Mucosa of descending colon (tissue), 3 donors: Measurements from ENCODE around the gene RPP25. TPM values are rescaled to one million over a fixed set of nuclear protein-coding genes. Genes with fewer than 3 reads are reported as not detected.
A peak's percentile ranks its signal among the peaks of the same experiment; 100 is the strongest.

Experiments used
- ATAC-seq: fragments of 200-7000 bp; cut with Tn5 transposase; one replicate; pipeline ENCODE4 v1.9.1; 2020; ENCODE audit warnings: mild to moderate bottlenecking, moderate library complexity
- DNase-seq, 3 donors: peaks; one replicate each; pipeline ENCODE4 v3.0.0-alpha.2; 2020
- H3K36me3 ChIP-seq: fragments of 200-600 bp; one replicate; pipeline ENCODE4 v1.8.0; 2021; ENCODE audit warnings: low read depth, mild to moderate bottlenecking
- H3K4me1 ChIP-seq: fragments of 200-600 bp; one replicate; pipeline ENCODE4 v1.8.0; 2021; ENCODE audit warnings: low read depth, mild to moderate bottlenecking
- H3K4me3 ChIP-seq: fragments of 200-600 bp; one replicate; pipeline ENCODE4 v1.8.0; 2021; ENCODE audit warnings: mild to moderate bottlenecking
- H3K9me3 ChIP-seq: fragments of 200-600 bp; one replicate; pipeline ENCODE4 v1.8.0; 2021; ENCODE audit warnings: mild to moderate bottlenecking
- intact Hi-C, 2 donors: fragments of 100-400 bp; cut with DNase I in 1 of 2; cut with micrococcal nuclease in 1 of 2; formaldehyde crosslinking; loops; one replicate each; pipeline versions ENCODE4 v1.11.0 to v1.11.1; 2022; cut with DNase I, micrococcal nuclease
- total RNA-seq, 3 donors: library from RNA; stranded (reverse); fragmentation: NEBNext Ultra II Directional in 2 of 3; extraction: Animal tissue kit (Norgen Biotek cat#: 25700) in 2 of 3; gene quantifications; one replicate each; pipeline versions ENCODE4 v1.2.1 to v1.2.4, GENCODE V29; 2021 to 2023
- TF ChIP-seq, protein P1 (sequence below): fragments of 200-600 bp; IDR thresholded peaks from one replicate; pipeline ENCODE4 v1.8.0; 2022; ENCODE audit warnings: antibody characterized with exemption, mild to moderate bottlenecking
- donor health status: DM: no; HTN: no; CAD: no; lungs with moderate emphysema.
- donor health status: DM: no; HTN: no; CAD: no.
- donor health status: DM: no; HTN: yes; CAD: no.

RPP25 gene
- total RNA-seq, 3 donors from 2014 or later = 8.9 to 13.6 (median 12.3) TPM

DNA sequence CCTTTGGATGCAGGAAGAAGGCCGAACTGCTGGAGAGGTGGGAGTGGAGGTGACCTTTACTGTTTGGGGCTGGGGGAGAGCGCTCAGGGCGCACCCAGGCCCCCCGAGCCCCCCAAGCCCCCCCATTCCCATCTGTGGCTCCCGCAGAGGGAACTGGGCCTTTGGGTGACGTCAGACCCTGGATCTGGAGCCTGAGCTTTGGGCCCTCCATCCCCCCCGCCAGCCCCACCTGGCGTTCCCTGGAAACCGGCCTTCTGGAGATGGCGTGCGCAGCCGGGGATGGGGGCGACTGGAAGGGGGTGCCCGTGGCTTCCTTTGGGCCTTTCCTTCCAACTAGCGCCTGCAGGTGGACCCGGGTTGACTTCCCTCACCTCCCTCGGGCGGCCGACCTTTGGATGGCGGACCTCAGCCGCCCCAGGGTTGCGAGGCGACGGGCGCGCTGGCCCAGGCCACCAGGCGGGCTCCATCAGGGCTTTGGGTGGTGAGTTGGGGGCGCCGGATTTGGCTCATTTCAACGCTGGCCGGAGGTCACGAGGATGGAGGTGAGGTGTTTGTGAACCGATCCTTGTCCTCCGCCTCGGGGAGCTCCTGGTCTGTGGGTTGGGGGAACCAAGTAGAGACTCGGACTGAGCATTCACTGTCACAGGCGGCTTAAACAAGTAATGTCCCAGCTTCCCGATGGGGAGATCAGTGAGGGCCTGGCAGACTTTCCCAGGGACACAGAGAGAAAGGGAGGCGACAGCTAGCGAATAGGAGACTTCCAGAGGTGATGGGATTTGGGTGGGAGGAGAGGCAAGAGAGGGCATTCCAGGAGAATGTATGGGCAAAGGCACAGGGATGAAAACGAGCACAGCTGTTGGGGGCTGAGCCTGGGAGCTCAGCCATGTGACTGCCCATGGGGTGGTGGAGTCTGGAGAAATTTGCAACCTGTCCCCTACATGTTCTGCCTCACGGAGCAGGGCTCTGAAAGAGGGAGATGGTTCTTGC lies 39.5 kb upstream of the RPP25 start:
- Histone ChIP-seq H3K4me1 (peaks cover 12% of the 10 kb centered on the region), H3K36me3 (no peaks in the 10 kb centered on the region), H3K4me3 (peak overlapping the region; percentile 30), H3K9me3 (no peaks in the 10 kb centered on the region)
- intact Hi-C loops = no loop called here
- DNase-seq (peak in 2 of 3 donors; percentile 22 to 41), ATAC-seq (no peak)
- TF ChIP-seq, protein P1, sequence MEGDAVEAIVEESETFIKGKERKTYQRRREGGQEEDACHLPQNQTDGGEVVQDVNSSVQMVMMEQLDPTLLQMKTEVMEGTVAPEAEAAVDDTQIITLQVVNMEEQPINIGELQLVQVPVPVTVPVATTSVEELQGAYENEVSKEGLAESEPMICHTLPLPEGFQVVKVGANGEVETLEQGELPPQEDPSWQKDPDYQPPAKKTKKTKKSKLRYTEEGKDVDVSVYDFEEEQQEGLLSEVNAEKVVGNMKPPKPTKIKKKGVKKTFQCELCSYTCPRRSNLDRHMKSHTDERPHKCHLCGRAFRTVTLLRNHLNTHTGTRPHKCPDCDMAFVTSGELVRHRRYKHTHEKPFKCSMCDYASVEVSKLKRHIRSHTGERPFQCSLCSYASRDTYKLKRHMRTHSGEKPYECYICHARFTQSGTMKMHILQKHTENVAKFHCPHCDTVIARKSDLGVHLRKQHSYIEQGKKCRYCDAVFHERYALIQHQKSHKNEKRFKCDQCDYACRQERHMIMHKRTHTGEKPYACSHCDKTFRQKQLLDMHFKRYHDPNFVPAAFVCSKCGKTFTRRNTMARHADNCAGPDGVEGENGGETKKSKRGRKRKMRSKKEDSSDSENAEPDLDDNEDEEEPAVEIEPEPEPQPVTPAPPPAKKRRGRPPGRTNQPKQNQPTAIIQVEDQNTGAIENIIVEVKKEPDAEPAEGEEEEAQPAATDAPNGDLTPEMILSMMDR = no peak

DNA sequence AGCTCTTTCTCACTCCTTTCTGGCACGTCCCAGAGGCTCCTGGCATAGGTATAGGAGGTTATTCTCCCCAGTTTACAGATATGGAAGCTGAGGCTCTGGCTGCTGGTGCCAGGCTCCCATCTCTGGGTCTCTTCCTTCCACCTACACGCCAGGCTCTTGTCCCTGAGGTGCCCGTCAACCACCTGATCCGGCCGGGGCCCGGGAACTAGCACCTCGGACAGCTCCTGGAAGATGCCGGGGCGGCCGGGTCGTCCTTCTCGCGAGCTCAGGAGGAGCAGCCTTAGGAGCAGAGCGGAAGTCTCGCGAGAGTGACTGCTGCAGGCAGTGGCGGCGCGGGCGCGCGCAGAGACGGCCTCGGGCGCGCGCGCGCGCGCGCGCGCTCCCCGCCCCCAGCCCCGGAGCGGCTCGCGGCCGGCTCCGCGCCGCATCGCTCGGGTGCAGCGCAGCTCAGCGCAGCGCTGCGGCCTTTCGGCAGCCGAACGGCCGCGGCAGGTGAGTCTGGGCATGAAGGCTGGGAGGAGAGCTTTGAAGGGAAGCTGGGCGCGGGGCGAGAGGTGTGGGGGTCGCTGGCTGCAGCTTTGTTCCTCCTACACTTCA lies 38.7 kb upstream of the RPP25 start, which contains the start of gene SCAMP5:
SCAMP5 (plus strand) TSS at position 382 of the 597 bp plus-strand sequence. CDS start 16,277 bp downstream, outside the sequence.
- ATAC-seq (peak; percentile 98), DNase-seq (peak; percentile 93 to 98 (median 95))
- Histone ChIP-seq H3K9me3 (no peaks in the 10 kb centered on the region), H3K36me3 (no peaks in the 10 kb centered on the region), H3K4me3 (peak within 1 kb of the TSS; percentile 30), H3K4me1 (peaks cover 11% of the 10 kb centered on the region)
- intact Hi-C loops = no loop called here
- TF ChIP-seq, protein P1 = no peak

DNA sequence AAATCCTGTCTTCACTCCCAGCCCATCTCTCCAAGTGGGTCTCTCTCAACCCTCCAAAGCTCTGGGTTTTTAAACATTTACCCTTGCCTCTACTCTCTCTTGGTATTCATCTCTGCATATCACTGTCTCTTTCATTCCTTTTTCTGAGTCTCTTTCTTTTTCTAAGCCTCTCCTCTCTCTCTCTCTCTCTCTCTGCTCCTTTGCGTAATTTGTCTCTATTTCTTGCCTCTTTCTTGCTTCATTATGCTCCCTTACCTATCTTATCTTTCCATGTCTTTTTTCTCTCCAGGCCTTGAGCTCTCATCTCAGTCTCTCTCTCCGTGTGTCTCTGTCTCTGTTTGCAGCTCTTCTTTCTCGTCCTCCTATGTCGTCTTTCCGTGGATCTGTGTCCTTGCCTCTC lies 38.1 kb upstream of the RPP25 start:
- TF ChIP-seq, protein P1 = no peak
- intact Hi-C loops = no loop called here
- no peak overlapping the region for H3K4me3 ChIP-seq
- ATAC-seq = no peak
- no peaks in the 10 kb centered on the region for H3K9me3 ChIP-seq
- DNase-seq = no peak
- H3K36me3 ChIP-seq = no peaks in the 10 kb centered on the region
- peaks cover 8% of the 10 kb centered on the region for H3K4me1 ChIP-seq

DNA sequence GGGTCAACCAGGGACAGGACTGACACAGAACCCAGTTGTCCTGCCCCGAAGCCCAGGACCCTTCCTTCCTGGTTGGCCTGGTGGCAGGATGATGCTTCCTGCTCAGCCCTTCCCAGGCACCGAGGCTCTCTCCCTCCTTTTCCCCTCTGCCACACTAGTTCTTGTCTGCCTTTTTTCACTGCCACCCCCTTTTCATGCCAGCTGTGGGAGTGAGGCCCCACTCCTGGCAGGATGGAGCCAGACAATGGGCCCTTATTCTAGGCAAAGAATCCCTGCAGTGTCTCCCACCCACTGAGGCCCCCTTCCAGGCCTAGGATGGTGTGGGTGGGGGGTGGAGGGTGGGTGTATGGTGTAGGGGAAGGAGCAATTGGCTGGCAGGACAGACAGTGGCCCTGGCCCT lies 37.7 kb upstream of the RPP25 start:
- ATAC-seq (no peak), DNase-seq (no peak)
- H3K4me3 ChIP-seq = no peak overlapping the region
- H3K9me3 ChIP-seq = no peaks in the 10 kb centered on the region
- intact Hi-C loops = no loop called here
- peaks cover 8% of the 10 kb centered on the region for H3K4me1 ChIP-seq
- no peaks in the 10 kb centered on the region for H3K36me3 ChIP-seq
- TF ChIP-seq, protein P1 = no peak

DNA sequence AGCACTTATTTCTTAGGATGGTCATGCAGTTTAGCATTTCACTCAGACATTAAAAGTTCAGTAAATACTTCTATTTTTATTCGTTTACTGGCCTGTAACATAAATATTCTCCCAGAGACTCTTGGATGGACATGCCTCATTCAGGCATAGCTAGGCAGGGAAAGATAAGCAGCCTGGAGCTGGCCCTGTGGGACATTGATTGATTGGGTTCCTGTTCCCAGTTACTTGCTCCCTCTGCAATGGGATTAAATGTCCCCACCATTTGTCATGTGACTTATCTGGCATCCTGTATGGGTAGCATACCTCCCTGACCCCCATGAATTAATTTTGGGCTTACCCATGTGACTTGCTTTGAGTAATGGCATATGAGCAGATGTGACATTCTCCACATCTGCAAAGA lies 36.0 kb upstream of the RPP25 start:
- DNase-seq = no peak
- Histone ChIP-seq H3K4me1 (peaks cover 8% of the 10 kb centered on the region), H3K4me3 (no peak overlapping the region), H3K9me3 (no peaks in the 10 kb centered on the region), H3K36me3 (no peaks in the 10 kb centered on the region)
- intact Hi-C loops = no loop called here
- TF ChIP-seq, protein P1 = no peak
- ATAC-seq = no peak
